ENCODE results near the gene TCFL5.
A peak's percentile ranks its signal among the peaks of the same experiment; 100 is the strongest.

Gene TCFL5

GRCh38 chr20:62879275-62880146 is 17.9 kb upstream of the TCFL5 start:
- Histone ChIP-seq H3K4me3 (ENCODE audit: low read depth, low read length) (no peak overlapping the region), H3K9me3 (ENCODE audit: control insufficient read depth, insufficient read depth, low read depth, low read length) (no peaks in the 10 kb centered on the region), H3K27ac (ENCODE audit: extremely low read depth, low read depth, low read length) (no peak overlapping the region), H3K36me3 (ENCODE audit: control insufficient read depth in 2 of 2, insufficient read depth in 1 of 2, low read length in 2 of 2) (peaks cover 0 to 20% of the 10 kb centered on the region in 2 experiments; a peak in 1 of 3 replicates), H3K4me1 (ENCODE audit: control insufficient read depth, insufficient read depth, low read length) (no peaks in the 10 kb centered on the region)
- POLR2A ChIA-PET = no interaction called here
- CTCF ChIA-PET = no interaction called here
- TF ChIP-seq SP3 (tag by site-specific recombination; IDR thresholded peaks at IDR 0.05) (no peak), ZNF202 (tag by site-specific recombination; IDR thresholded peaks at IDR 0.05; ENCODE audit: borderline replicate concordance) (peak; percentile 87), ZNF449 (tag by site-specific recombination; IDR thresholded peaks at IDR 0.05) (no peak)

GRCh38 chr20:62878244-62879038 is 16.8 kb upstream of the TCFL5 start:
- H3K4me3 ChIP-seq (ENCODE audit: low read depth, low read length) = no peak overlapping the region
- ChIA-PET CTCF (interaction anchor here (0.5 kb wide), 1 partner anchor 13 kb away, joined by 3 read pairs; no protein-coding TSS in a partner anchor), POLR2A (no interaction called here)
- no peak overlapping the region for H3K27ac ChIP-seq (ENCODE audit: extremely low read depth, low read depth, low read length)
- no peaks in the 10 kb centered on the region for H3K4me1 ChIP-seq (ENCODE audit: control insufficient read depth, insufficient read depth, low read length)
- peaks cover 0 to 20% of the 10 kb centered on the region in 2 experiments; a peak in 1 of 3 replicates for H3K36me3 ChIP-seq (ENCODE audit: control insufficient read depth in 2 of 2, insufficient read depth in 1 of 2, low read length in 2 of 2)
- TF ChIP-seq EGR2 (tag by site-specific recombination; IDR thresholded peaks at IDR 0.05; ENCODE audit: low read depth) = peak; percentile 50; the same call in 1 of the 2 replicates
- TF ChIP-seq ZNF404 (tag by site-specific recombination; IDR thresholded peaks at IDR 0.05) = no peak
- TF ChIP-seq MZF1 (tag by site-specific recombination; IDR thresholded peaks at IDR 0.05; ENCODE audit: borderline replicate concordance) = no peak
- no peak for TF ChIP-seq ZEB2 (tag by site-specific recombination; IDR thresholded peaks at IDR 0.05)
- 0 out of 2 replicates have a peak, but pooled peaks have one; percentile 6 for TF ChIP-seq ZFHX2 (tag by site-specific recombination; conservative IDR thresholded peaks at IDR 0.05)
- TF ChIP-seq ZNF626 (tag by site-specific recombination; IDR thresholded peaks at IDR 0.05) = no peak
- TF ChIP-seq SCRT2 (tag by site-specific recombination; IDR thresholded peaks at IDR 0.05) = no peak
- no peak for TF ChIP-seq KLF7 (tag by site-specific recombination; IDR thresholded peaks at IDR 0.05; ENCODE audit: borderline replicate concordance)
- no peak for TF ChIP-seq ZSCAN4 (tag by site-specific recombination; IDR thresholded peaks at IDR 0.05)
- TF ChIP-seq ZNF510 (tag by site-specific recombination; IDR thresholded peaks at IDR 0.05; ENCODE audit: insufficient replicate concordance) = no peak
- TF ChIP-seq ZNF324 (tag by site-specific recombination; IDR thresholded peaks at IDR 0.05) = no peak
- no peak for TF ChIP-seq ZSCAN16 (tag by site-specific recombination; IDR thresholded peaks at IDR 0.05)
- no peak for TF ChIP-seq ZBTB44 (tag by site-specific recombination; IDR thresholded peaks at IDR 0.05)
- no peak for TF ChIP-seq ZNF426 (tag by site-specific recombination; IDR thresholded peaks at IDR 0.05)
- no peaks in the 10 kb centered on the region for H3K9me3 ChIP-seq (ENCODE audit: control insufficient read depth, insufficient read depth, low read depth, low read length)
